Transverse colon (tissue), 4 donors: ENCODE measurements around the gene TBC1D2B. TPM values are rescaled to one million over a fixed set of nuclear protein-coding genes. Genes with fewer than 3 reads are reported as not detected.
A peak's percentile ranks its signal among the peaks of the same experiment; 100 is the strongest.

ENCODE experiments used
- DNase-seq: peaks from one replicate; pipeline ENCODE4 v3.0.0-alpha.2; 2019
- H3K27ac ChIP-seq, 4 donors: fragments of 200-600 bp; sonication (generic); 2 replicates each; pipeline ENCODE4 v1.5.1; 2016 to 2018; ENCODE audit warnings: inconsistent platforms in 4 of 4
- H3K27me3 ChIP-seq: fragments of 200-600 bp; sonication (generic); 2 replicates; pipeline ENCODE4 v1.5.1; 2017; ENCODE audit warnings: inconsistent platforms
- H3K36me3 ChIP-seq, 4 donors: fragments of 200-600 bp; sonication (generic); 2 replicates each; pipeline ENCODE4 v1.5.1; 2017 to 2019; ENCODE audit warnings: inconsistent platforms in 4 of 4
- H3K4me1 ChIP-seq, 4 donors: fragments of 200-600 bp; sonication (generic); 2 replicates each; pipeline ENCODE4 v1.5.1; 2017 to 2020; ENCODE audit warnings: inconsistent platforms in 4 of 4
- H3K4me3 ChIP-seq, 4 donors: fragments of 200-600 bp; sonication (generic); 1 replicate in 1 of 4; 2 replicates in 3 of 4; pipeline versions ENCODE4 v1.5.1 to v1.6.1; 2017 to 2019; ENCODE audit warnings: inconsistent platforms in 4 of 4
- H3K9me3 ChIP-seq, 2 donors: fragments of 200-600 bp; sonication (generic); 2 replicates each; pipeline ENCODE4 v1.5.1; 2017 to 2019; ENCODE audit warnings: inconsistent platforms in 2 of 2
- CTCF ChIP-seq, 5 experiments: fragments of 200-600 bp in 3 of 5; fragments of 450-650 bp in 2 of 5; sonication (generic) in 3 of 5; IDR thresholded peaks; 1 replicate in 2 of 5; 2 replicates in 3 of 5; pipeline ENCODE4 v1.5.1; 2016 to 2017; ENCODE audit warnings: antibody characterized with exemption in 5 of 5, inconsistent platforms in 3 of 5, mild to moderate bottlenecking in 2 of 5, moderate library complexity in 1 of 5
- EP300 ChIP-seq: sonication (generic); formaldehyde crosslinking; IDR thresholded peaks from one replicate; pipeline ENCODE4 v1.6.1; 2017; ENCODE audit warnings: antibody characterized with exemption, low read depth
- POLR2A ChIP-seq: fragments of 450-650 bp; IDR thresholded peaks from one replicate; pipeline ENCODE4 v1.6.1; 2016; ENCODE audit warnings: antibody characterized with exemption, mild to moderate bottlenecking, moderate library complexity
- POLR2AphosphoS5 ChIP-seq, 3 donors: sonication (generic); formaldehyde crosslinking; IDR thresholded peaks; one replicate each; pipeline ENCODE4 v1.6.1; 2016; ENCODE audit warnings: antibody characterized with exemption in 3 of 3
- whole genome bisulfite sequencing, 2 donors: methylation state at CpG; one replicate each; pipeline ENCODE4 v1.1.5; 2018; ENCODE audit warnings: low coverage in 1 of 2; 5-methylcytosine and 5-hydroxymethylcytosine counted together
- in situ Hi-C, 4 donors: fragments of 200-750 bp; cut with MboI; loops; one replicate each; pipeline versions ENCODE4 v1.15.0 to v1.15.1; 2017; ENCODE audit warnings: low sequenced_read_pairs in 3 of 4, low pct_ligation_motif_present in 1 of 4, low pct_unique_long_range_greater_than_20kb in 1 of 4
- intact Hi-C: fragments of 100-400 bp; cut with DNase I; formaldehyde crosslinking; loops from one replicate; pipeline ENCODE4 v1.15.1; 2023; ENCODE audit warnings: low total_unique reads
- total RNA-seq, 4 donors: library from RNA; depleted of rRNA; stranded (reverse); fragments of >200 nt; gene quantifications; one replicate each; pipeline ENCODE4 v1.1.0, GENCODE V29; 2016

Gene TBC1D2B
- total RNA-seq, 4 donors from 2014 or later, result 40.4 to 62.6 (median 53.8) TPM

GRCh38 chr15:78024883-78025282 is 52.6 kb downstream of the TBC1D2B start:
- peaks cover 0 to 37% (median 13%) of the 10 kb centered on the region in 4 donors for H3K36me3 ChIP-seq
- in situ Hi-C loops, result no loop called here
- peak overlapping the region; percentile 53 to 73 (median 58) for H3K27ac ChIP-seq
- DNase-seq, result no peak
- H3K4me3 ChIP-seq, result no peak overlapping the region
- no peak for TF ChIP-seq EP300
- TF ChIP-seq POLR2A, result no peak
- no peak for TF ChIP-seq CTCF (IDR thresholded peaks at IDR 0.05)
- no peak for TF ChIP-seq POLR2AphosphoS5 (IDR thresholded peaks at IDR 0.05)
- H3K9me3 ChIP-seq, result no peaks in the 10 kb centered on the region
- WGBS, 2 donors, result 85% methylated on average over 2 of the region's 2 CpGs; no CpG with 5 or more reads in 1 of the 2 donors
- H3K4me1 ChIP-seq, result peaks cover 0 to 24% (median 6%) of the 10 kb centered on the region in 4 donors
- intact Hi-C loops, result no loop called here
- no peaks in the 10 kb centered on the region for H3K27me3 ChIP-seq

- peaks cover 0 to 33% (median 12%) of the 10 kb centered on the region in 4 donors for H3K36me3 ChIP-seq
- intact Hi-C loops, result no loop called here
Observed at GRCh38 chr15:78024519-78024870, 53.0 kb downstream of the TBC1D2B start.

GRCh38 chr15:78023865-78024518 is 53.5 kb downstream of the TBC1D2B start:
- in situ Hi-C loops, result no loop called here
- TF ChIP-seq EP300 (no peak), POLR2AphosphoS5 (IDR thresholded peaks at IDR 0.05) (peak in 2 of 3 donors; percentile 54)
- Histone ChIP-seq H3K4me3 (no peak overlapping the region), H3K27me3 (no peaks in the 10 kb centered on the region), H3K9me3 (no peaks in the 10 kb centered on the region), H3K4me1 (peaks cover 3 to 29% (median 9%) of the 10 kb centered on the region in 4 donors), H3K36me3 (peaks cover 0 to 28% (median 9%) of the 10 kb centered on the region in 4 donors), H3K27ac (peak overlapping the region; percentile 53 to 73 (median 58))
- 72 to 82% methylated on average over 3 to 17 of the region's 17 CpGs for WGBS, 2 donors
- intact Hi-C loops, result no loop called here
- no peak for DNase-seq

More at GRCh38 chr15:78024519-78024870, 53.0 kb downstream of the TBC1D2B start:
- no peak overlapping the region for H3K4me3 ChIP-seq
- no peak for DNase-seq
- no peaks in the 10 kb centered on the region for H3K9me3 ChIP-seq
- no peak for TF ChIP-seq CTCF (IDR thresholded peaks at IDR 0.05)
- TF ChIP-seq POLR2A, result no peak
- TF ChIP-seq EP300, result no peak
- no peak for TF ChIP-seq POLR2AphosphoS5 (IDR thresholded peaks at IDR 0.05)
- peaks cover 0 to 24% (median 6%) of the 10 kb centered on the region in 4 donors for H3K4me1 ChIP-seq
- peak overlapping the region; percentile 53 to 73 (median 58) for H3K27ac ChIP-seq
- no peaks in the 10 kb centered on the region for H3K27me3 ChIP-seq
- in situ Hi-C loops, result no loop called here
- WGBS, 2 donors, result 54 to 78% methylated on average over 2 of the region's 2 CpGs

- H3K4me1 ChIP-seq, result peaks cover 3 to 38% (median 12%) of the 10 kb centered on the region in 4 donors
Observed at GRCh38 chr15:78023081-78023665, 54.3 kb downstream of the TBC1D2B start.

More at GRCh38 chr15:78023081-78023665, 54.3 kb downstream of the TBC1D2B start:
- in situ Hi-C loops (no loop called here), intact Hi-C loops (no loop called here)
- no peak for DNase-seq
- peaks cover 0 to 20% (median 6%) of the 10 kb centered on the region in 4 donors for H3K36me3 ChIP-seq
- H3K27me3 ChIP-seq, result no peaks in the 10 kb centered on the region
- WGBS, 2 donors, result 93 to 100% methylated on average over 1 to 6 of the region's 6 CpGs
- peak overlapping the region; percentile 53 to 73 (median 58) for H3K27ac ChIP-seq
- no peak overlapping the region for H3K4me3 ChIP-seq
- TF ChIP-seq POLR2A, result no peak
- TF ChIP-seq EP300, result no peak
- no peak for TF ChIP-seq POLR2AphosphoS5 (IDR thresholded peaks at IDR 0.05)
- no peak for TF ChIP-seq CTCF (IDR thresholded peaks at IDR 0.05)
- H3K9me3 ChIP-seq, result no peaks in the 10 kb centered on the region
